ENCODE measurements around the gene P2RX1. TPM values are rescaled to one million over a fixed set of nuclear protein-coding genes. Genes with fewer than 3 reads are reported as not detected.

P2RX1 gene
- polyA plus RNA-seq (2011; rRNA removed) (0.02 and 0.05 TPM in 2 replicates), polyA minus RNA-seq (2011; rRNA and poly(A)+ RNA removed) (not detected in 2 replicates)

GRCh38 chr17:3915995-3916696 lies at the start of gene P2RX1:
Gene P2RX1, minus strand, starts transcription at chr17:3916465. Its CDS starts 240 bp downstream, at chr17:3916225.
- H3K4me3 ChIP-seq (ENCODE audit: low read depth, low read length): no peak within 1 kb of the TSS
- no peaks in the 10 kb centered on the region for H3K36me3 ChIP-seq (ENCODE audit: control insufficient read depth, insufficient read depth, low read length)
- POLR2A ChIA-PET: no interaction called here
- DNase-seq (ENCODE audit: low read depth): no peak
- no peaks in the 10 kb centered on the region for H3K27me3 ChIP-seq (ENCODE audit: control insufficient read depth, insufficient read depth, low read length)
- CTCF ChIA-PET: interaction anchor here (0.6 to 4.2 kb wide), 4 partner anchors 12 to 602 kb away, joined by 3 to 45 read pairs (median 4); no protein-coding TSS in a partner anchor
- TF ChIP-seq CTCF (IDR thresholded peaks at IDR 0.05; ENCODE audit: insufficient read depth, low read depth, low read length): no peak

GRCh38 chr17:3965118-3965800 lies 49.0 kb upstream of the P2RX1 start:
- Histone ChIP-seq H3K4me3 (ENCODE audit: low read depth, low read length) (peak overlapping the region; percentile 54), H3K36me3 (ENCODE audit: control insufficient read depth, insufficient read depth, low read length) (no peaks in the 10 kb centered on the region), H3K27me3 (ENCODE audit: control insufficient read depth, insufficient read depth, low read length) (peaks cover 18% of the 10 kb centered on the region)
- POLR2A ChIA-PET: no interaction called here
- DNase-seq (ENCODE audit: low read depth): no peak
- CTCF ChIA-PET: interaction anchor here (0.6 to 2.6 kb wide), 2 partner anchors 52 to 58 kb away, joined by 3 to 7 read pairs; no protein-coding TSS in a partner anchor
- TF ChIP-seq CTCF (IDR thresholded peaks at IDR 0.05; ENCODE audit: insufficient read depth, low read depth, low read length): 0 out of 2 replicates have a peak, but pooled peaks have one; percentile 2

- peaks cover 18% of the 10 kb centered on the region for H3K27me3 ChIP-seq (ENCODE audit: control insufficient read depth, insufficient read depth, low read length)
- no peak for DNase-seq (ENCODE audit: low read depth)
- POLR2A ChIA-PET: no interaction called here
- CTCF ChIA-PET: interaction anchor here (0.6 to 2.6 kb wide), 2 partner anchors 14 to 51 kb away, joined by 3 to 7 read pairs; no protein-coding TSS in a partner anchor
- H3K4me3 ChIP-seq (ENCODE audit: low read depth, low read length): peak within 1 kb of the TSS; percentile 54
- no peaks in the 10 kb centered on the region for H3K36me3 ChIP-seq (ENCODE audit: control insufficient read depth, insufficient read depth, low read length)
- no peak for TF ChIP-seq CTCF (IDR thresholded peaks at IDR 0.05; ENCODE audit: insufficient read depth, low read depth, low read length)
Measured at GRCh38 chr17:3964203-3965117, 48.2 kb upstream of the P2RX1 start, which contains the start of gene ATP2A3. Gene ATP2A3, minus strand, starts transcription at chr17:3964437. Its CDS starts 146 bp downstream, at chr17:3964291.

- Histone ChIP-seq H3K36me3 (ENCODE audit: control insufficient read depth, insufficient read depth, low read length) (no peaks in the 10 kb centered on the region), H3K27me3 (ENCODE audit: control insufficient read depth, insufficient read depth, low read length) (peaks cover 18% of the 10 kb centered on the region), H3K4me3 (ENCODE audit: low read depth, low read length) (no peak overlapping the region)
- no peak for TF ChIP-seq CTCF (IDR thresholded peaks at IDR 0.05; ENCODE audit: insufficient read depth, low read depth, low read length)
- ChIA-PET POLR2A (no interaction called here), CTCF (interaction anchor here (1.4 kb wide), 1 partner anchor 49 kb away, joined by 3 read pairs; no protein-coding TSS in a partner anchor)
- DNase-seq (ENCODE audit: low read depth): no peak
Measured at GRCh38 chr17:3963237-3964201, 47.3 kb upstream of the P2RX1 start.

Data from BJ (cell line).